Neural progenitor cell (in vitro differentiated cells): Measurements from ENCODE around the gene STK4.

Source experiments
- CTCF ChIP-seq: fragments of 200-600 bp; sonication (generic); IDR thresholded peaks from 2 replicates; pipeline ENCODE4 v1.5.1; 2017; ENCODE audit warnings: antibody characterized with exemption, mild to moderate bottlenecking
- EZH2 ChIP-seq: fragments of 200-600 bp; sonication (generic); IDR thresholded peaks from 2 replicates; pipeline ENCODE4 v1.6.1; 2017; ENCODE audit warnings: antibody characterized with exemption, mild to moderate bottlenecking, moderate library complexity

- no peak for TF ChIP-seq CTCF
- TF ChIP-seq EZH2, result no peak
Observed at GRCh38 chr20:45032276-45032675, 66.0 kb downstream of the STK4 start.
